ENCODE measurements around the gene ANO2. TPM values are rescaled to one million over a fixed set of nuclear protein-coding genes. Genes with fewer than 3 reads are reported as not detected.

ANO2 gene
- total RNA-seq, result 16.1 TPM
- long read RNA-seq, result 0 reads

GRCh38 chr12:5945071-5946008 is at the start of gene ANO2:
ANO2 (minus strand) TSS chr12:5945259; CDS start chr12:5945217, 42 bp downstream.
- intact Hi-C loops (cut with micrococcal nuclease), result no loop called here
- DNase-seq (peak; percentile 40), ATAC-seq (peak; percentile 82)

- intact Hi-C loops (cut with micrococcal nuclease), result loop anchor here (2.0 kb wide), 1 partner anchor 49 kb away; no protein-coding TSS in a partner anchor
- ATAC-seq (no peak), DNase-seq (no peak)
Observed at GRCh38 chr12:5989621-5990020, 44.6 kb upstream of the ANO2 start.

- intact Hi-C loops (cut with micrococcal nuclease), result loop anchor here (2.0 kb wide), 1 partner anchor 50 kb away; no protein-coding TSS in a partner anchor
- ATAC-seq, result peak; percentile 95
- peak; percentile 89 for DNase-seq
Observed at GRCh38 chr12:5988659-5989116, 43.6 kb upstream of the ANO2 start.

GRCh38 chr12:5988088-5988487 is 43.0 kb upstream of the ANO2 start:
- DNase-seq (no peak), ATAC-seq (no peak)
- intact Hi-C loops (cut with micrococcal nuclease), result loop anchor here (2.0 kb wide), 1 partner anchor 51 kb away; no protein-coding TSS in a partner anchor

- DNase-seq, result no peak
- intact Hi-C loops (cut with micrococcal nuclease), result no loop called here
- ATAC-seq, result no peak
Observed at GRCh38 chr12:5987573-5987972, 42.5 kb upstream of the ANO2 start.

GRCh38 chr12:5985471-5985870 is 40.4 kb upstream of the ANO2 start:
- no peak for ATAC-seq
- no peak for DNase-seq
- intact Hi-C loops (cut with micrococcal nuclease), result no loop called here

GRCh38 chr12:5984873-5985272 is 39.8 kb upstream of the ANO2 start:
- intact Hi-C loops (cut with micrococcal nuclease), result no loop called here
- DNase-seq, result no peak
- no peak for ATAC-seq

GRCh38 chr12:5982106-5982505 is 37.0 kb upstream of the ANO2 start:
- DNase-seq (no peak), ATAC-seq (no peak)
- intact Hi-C loops (cut with micrococcal nuclease), result no loop called here

GRCh38 chr12:5977556-5977955 is 32.5 kb upstream of the ANO2 start:
- ATAC-seq (no peak), DNase-seq (no peak)
- intact Hi-C loops (cut with micrococcal nuclease), result no loop called here

GRCh38 chr12:5976711-5977110 is 31.7 kb upstream of the ANO2 start:
- ATAC-seq (no peak), DNase-seq (no peak)
- intact Hi-C loops (cut with micrococcal nuclease), result no loop called here

- DNase-seq, result no peak
- no peak for ATAC-seq
- intact Hi-C loops (cut with micrococcal nuclease), result no loop called here
Observed at GRCh38 chr12:5976196-5976595, 31.1 kb upstream of the ANO2 start.

GRCh38 chr12:5973461-5974115 is 28.5 kb upstream of the ANO2 start:
- intact Hi-C loops (cut with micrococcal nuclease), result no loop called here
- ATAC-seq (peak; percentile 46), DNase-seq (no peak)

- intact Hi-C loops (cut with micrococcal nuclease), result no loop called here
- peak; percentile 16 for ATAC-seq
- no peak for DNase-seq
Observed at GRCh38 chr12:5972387-5972786, 27.3 kb upstream of the ANO2 start.

GRCh38 chr12:5971194-5971850 is 26.3 kb upstream of the ANO2 start:
- ATAC-seq, result no peak
- intact Hi-C loops (cut with micrococcal nuclease), result no loop called here
- no peak for DNase-seq

- ATAC-seq (no peak), DNase-seq (no peak)
- intact Hi-C loops (cut with micrococcal nuclease), result no loop called here
Observed at GRCh38 chr12:5969974-5970690, 25.1 kb upstream of the ANO2 start.

GRCh38 chr12:5969156-5969973 is 24.3 kb upstream of the ANO2 start:
- DNase-seq (no peak), ATAC-seq (no peak)
- intact Hi-C loops (cut with micrococcal nuclease), result no loop called here

- no peak for ATAC-seq
- no peak for DNase-seq
- intact Hi-C loops (cut with micrococcal nuclease), result no loop called here
Observed at GRCh38 chr12:5967645-5968415, 22.8 kb upstream of the ANO2 start.
